GM10248 (cell line): ENCODE results near the gene SLK.

Source experiments
- CTCF ChIA-PET: fragments of 300-600 bp; sonication (Branson Sonifier 250); formaldehyde crosslinking; extraction: SDS; loops from one replicate; lab custom pipeline; 2021; ENCODE audit warnings: antibody characterized with exemption; lab: Yijun Ruan, JAX
- POLR2A ChIA-PET: fragments of 350-650 bp; sonication (Branson Sonifier 250); formaldehyde crosslinking; extraction: SDS; loops from one replicate; lab custom pipeline; 2020; ENCODE audit warnings: antibody characterized with exemption; lab: Yijun Ruan, JAX
- DNase-seq: peaks from one replicate; pipeline ENCODE4 v3.0.0; 2012; ENCODE audit errors: extremely low spot score
- TF ChIP-seq, protein P1 (sequence below): IDR thresholded peaks from 2 replicates; pipeline ENCODE4 v1.5.1; 2012; ENCODE audit warnings: mild to moderate bottlenecking, low read depth; ENCODE audit errors: extremely low read depth, missing control alignments, control extremely low read depth

SLK gene

GRCh38 chr10:104029521-104029860, 62.6 kb downstream of the SLK start:
- POLR2A ChIA-PET: no interaction called here
- no peak for DNase-seq
- CTCF ChIA-PET: interaction anchor here (0.7 to 1.5 kb wide), 7 partner anchors 8 to 92 kb away, joined by 3 to 5 read pairs (median 3); partner anchors contain the start of gene SFR1
- TF ChIP-seq, protein P1, sequence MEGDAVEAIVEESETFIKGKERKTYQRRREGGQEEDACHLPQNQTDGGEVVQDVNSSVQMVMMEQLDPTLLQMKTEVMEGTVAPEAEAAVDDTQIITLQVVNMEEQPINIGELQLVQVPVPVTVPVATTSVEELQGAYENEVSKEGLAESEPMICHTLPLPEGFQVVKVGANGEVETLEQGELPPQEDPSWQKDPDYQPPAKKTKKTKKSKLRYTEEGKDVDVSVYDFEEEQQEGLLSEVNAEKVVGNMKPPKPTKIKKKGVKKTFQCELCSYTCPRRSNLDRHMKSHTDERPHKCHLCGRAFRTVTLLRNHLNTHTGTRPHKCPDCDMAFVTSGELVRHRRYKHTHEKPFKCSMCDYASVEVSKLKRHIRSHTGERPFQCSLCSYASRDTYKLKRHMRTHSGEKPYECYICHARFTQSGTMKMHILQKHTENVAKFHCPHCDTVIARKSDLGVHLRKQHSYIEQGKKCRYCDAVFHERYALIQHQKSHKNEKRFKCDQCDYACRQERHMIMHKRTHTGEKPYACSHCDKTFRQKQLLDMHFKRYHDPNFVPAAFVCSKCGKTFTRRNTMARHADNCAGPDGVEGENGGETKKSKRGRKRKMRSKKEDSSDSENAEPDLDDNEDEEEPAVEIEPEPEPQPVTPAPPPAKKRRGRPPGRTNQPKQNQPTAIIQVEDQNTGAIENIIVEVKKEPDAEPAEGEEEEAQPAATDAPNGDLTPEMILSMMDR: no peak

GRCh38 chr10:104031631-104032030, 64.7 kb downstream of the SLK start:
- ChIA-PET POLR2A (no interaction called here), CTCF (interaction anchor here (0.7 to 1.3 kb wide), 3 partner anchors 9 to 25 kb away, joined by 3 read pairs; no protein-coding TSS in a partner anchor)
- no peak for DNase-seq
- TF ChIP-seq, protein P1: no peak

DNA sequence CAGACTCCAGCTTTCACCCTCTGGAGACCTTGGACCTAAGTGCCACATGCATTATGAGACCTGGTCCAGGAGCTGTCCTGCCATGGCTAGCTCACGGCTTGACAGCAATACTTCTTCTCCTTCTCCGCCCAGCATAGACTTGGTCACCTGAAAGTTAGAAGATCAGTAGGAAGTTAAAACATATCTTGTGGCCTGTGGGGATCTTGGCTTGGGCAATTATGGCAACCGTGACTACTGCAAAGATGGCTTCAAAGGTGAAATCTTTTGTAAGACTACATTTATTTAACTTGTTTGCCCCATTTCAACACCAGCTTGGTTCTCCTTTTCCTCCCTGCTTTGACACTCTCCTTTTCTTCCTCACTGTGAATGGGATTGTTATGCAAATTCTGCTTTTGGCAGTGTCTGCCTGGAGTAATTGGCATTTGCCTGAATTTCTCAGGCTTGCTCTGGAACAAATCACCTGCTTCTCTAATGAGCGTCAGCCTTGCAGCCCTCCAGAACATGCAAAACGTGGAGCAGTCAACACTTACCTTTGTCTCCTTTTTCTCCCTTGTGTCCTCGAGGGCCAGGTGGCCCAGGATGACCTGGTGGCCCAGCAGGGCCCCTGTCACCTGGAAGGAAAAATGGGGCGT, 65.3 kb downstream of the SLK start:
- TF ChIP-seq, protein P1: no peak
- no peak for DNase-seq
- ChIA-PET POLR2A (no interaction called here), CTCF (interaction anchor here (0.7 to 1.3 kb wide), 2 partner anchors 8 to 15 kb away, joined by 3 read pairs; no protein-coding TSS in a partner anchor)

DNA sequence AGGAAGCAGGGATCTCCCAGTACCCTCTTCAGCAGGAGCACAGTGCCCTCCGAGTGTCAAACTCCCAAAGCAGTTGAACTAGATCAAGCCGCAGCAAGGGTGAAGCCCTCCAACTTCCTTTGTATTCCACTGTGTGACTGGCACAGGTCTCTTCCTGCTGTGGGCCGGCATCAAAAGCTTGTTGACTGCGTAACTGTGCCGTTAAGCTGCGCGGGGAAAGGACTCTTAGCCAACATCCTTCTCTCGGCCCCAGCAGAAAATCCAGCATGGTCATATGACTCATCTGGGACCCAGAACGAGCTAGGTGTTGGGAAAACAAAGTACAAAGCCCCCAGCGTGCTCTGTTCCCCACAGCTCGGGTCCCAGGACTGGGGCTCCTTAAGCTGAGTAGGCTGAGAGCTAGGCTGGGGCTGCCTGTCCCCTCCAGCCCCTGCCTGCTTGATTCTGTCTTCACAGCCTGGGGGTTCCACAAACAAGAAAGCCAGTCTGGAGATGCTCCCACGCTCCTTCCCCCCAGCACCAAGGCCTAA, 66.5 kb downstream of the SLK start:
- peak; percentile 2 for DNase-seq
- ChIA-PET POLR2A (no interaction called here), CTCF (no interaction called here)
- TF ChIP-seq, protein P1: no peak

DNA sequence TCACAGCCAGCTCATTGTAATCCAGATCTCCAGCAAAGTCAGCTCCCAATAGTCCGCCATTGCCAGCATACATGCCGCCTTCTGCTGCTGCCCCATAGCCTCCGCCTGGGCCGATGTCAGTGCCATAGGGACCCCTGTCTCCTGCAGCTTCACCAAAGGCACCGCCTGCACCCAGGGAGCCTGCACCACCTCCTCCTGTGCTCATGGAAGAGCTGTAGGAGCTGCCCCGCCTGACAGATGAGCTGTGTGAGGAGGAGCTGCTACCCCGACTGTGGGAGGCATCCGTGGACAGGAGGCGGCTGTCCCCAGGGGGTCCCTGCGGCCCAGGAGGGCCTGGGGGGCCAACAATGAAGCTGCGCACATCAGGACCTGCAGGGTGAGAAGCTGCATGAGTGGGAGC, 67.0 kb downstream of the SLK start:
- ChIA-PET CTCF (interaction anchor here (1.2 kb wide), 1 partner anchor 13 kb away, joined by 3 read pairs; no protein-coding TSS in a partner anchor), POLR2A (no interaction called here)
- DNase-seq: peak; percentile 3
- TF ChIP-seq, protein P1: no peak

DNA sequence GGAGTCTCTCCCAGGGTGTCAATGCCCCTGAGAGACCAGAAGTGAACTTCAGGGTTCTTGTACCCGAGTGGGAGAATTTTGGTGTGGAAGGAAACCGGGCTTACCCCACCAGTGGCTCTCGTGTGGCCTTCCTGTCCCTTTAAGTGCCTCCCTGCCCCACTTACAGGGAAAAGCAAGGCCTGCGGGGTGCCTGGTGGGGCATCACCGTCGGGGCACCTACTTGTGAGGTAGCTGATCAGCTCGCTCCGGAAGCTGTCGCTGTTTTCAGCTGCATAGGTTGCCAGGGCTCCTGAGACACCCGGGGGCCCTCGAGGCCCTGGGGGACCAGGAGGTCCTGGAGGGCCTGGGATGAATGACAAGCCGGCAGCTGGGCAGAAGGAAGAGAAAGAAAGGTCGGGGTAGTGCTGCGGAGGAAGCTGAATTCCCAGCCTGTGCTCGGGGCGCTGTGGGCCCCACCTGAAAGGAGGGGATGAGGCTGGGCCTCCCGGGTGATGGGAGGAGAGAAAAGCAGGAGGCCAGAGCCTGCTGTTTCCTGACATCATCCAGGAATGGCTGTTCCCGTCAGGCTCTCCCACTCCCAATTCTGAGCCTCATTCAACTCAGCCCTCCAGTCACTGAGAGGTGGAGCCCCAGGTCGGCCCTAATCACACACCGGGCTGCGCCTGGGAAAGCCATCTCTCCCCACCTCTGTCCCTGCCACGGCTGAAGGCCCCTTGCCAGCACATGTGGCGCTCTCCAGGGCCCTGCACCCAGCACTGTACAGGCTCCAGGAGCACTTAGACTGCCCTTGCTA, 67.7 kb downstream of the SLK start:
- peak; percentile 17 for DNase-seq
- ChIA-PET POLR2A (no interaction called here), CTCF (interaction anchor here (1.2 kb wide), 1 partner anchor 14 kb away, joined by 3 read pairs; no protein-coding TSS in a partner anchor)
- TF ChIP-seq, protein P1: no peak
